GM12878 (cell line): ENCODE measurements around the gene BAHD1. TPM values are rescaled to one million over a fixed set of nuclear protein-coding genes. Genes with fewer than 3 reads are reported as not detected.

Source experiments
- ATAC-seq: fragments of 200-7000 bp; cut with Tn5 transposase; 3 replicates; pipeline ENCODE4 v1.9.1; 2020; ENCODE audit warnings: mild to moderate bottlenecking, moderate library complexity
- BruUV-seq: library from RNA; stranded (reverse); fragments of 400-500 nt; replicated peaks from 2 replicates; lab custom pipeline; 2021; lab: Mats Ljungman, UMichigan
- CTCF ChIA-PET: fragments of 300-600 bp; sonication (Branson Sonifier 250); formaldehyde crosslinking; extraction: SDS; loops from one replicate; lab custom pipeline; 2021; ENCODE audit warnings: inconsistent platforms; lab: Yijun Ruan, JAX
- POLR2A ChIA-PET: fragments of 350-600 bp; formaldehyde crosslinking; extraction: SDS; loops from one replicate; lab custom pipeline; 2021; ENCODE audit warnings: inconsistent platforms; lab: Charles Lee
- RAD21 ChIA-PET: fragments of 300-600 bp; sonication (Branson Sonifier 250); formaldehyde crosslinking; loops from one replicate; lab custom pipeline; 2023; ENCODE audit warnings: antibody characterized with exemption; ENCODE audit not compliant: unreplicated experiment; lab: Charles Lee
- SMC1A ChIA-PET: fragments of 300-600 bp; sonication (Branson Sonifier 250); formaldehyde crosslinking; loops from one replicate; lab custom pipeline; 2023; ENCODE audit not compliant: unreplicated experiment, uncharacterized antibody; lab: Charles Lee
- DNase-seq: peaks from one replicate; pipeline ENCODE4 v3.0.0-alpha.2; 2011; ENCODE audit warnings: low read depth, low spot score
- FAIRE-seq: peaks from 3 replicates; lab custom pipeline; 2011; peaks lifted over from hg19 to GRCh38; lab: Jason Lieb, UNC
- H2AFZ ChIP-seq: 2 replicates; pipeline ENCODE4 v1.6.0; 2011; ENCODE audit warnings: low read depth, low read length, control low read depth; ENCODE audit not compliant: control insufficient read depth
- H3K27ac ChIP-seq: 2 replicates; pipeline ENCODE4 v1.5.1; 2011; ENCODE audit warnings: control low read depth; ENCODE audit not compliant: control insufficient read depth, insufficient read depth
- H3K27me3 ChIP-seq, 2 experiments: replicated peaks in 1 of 2; 2 replicates each; pipeline versions ENCODE4 v1.6.0 to v1.6.1; 2011; ENCODE audit warnings: low read length in 1 of 2; ENCODE audit not compliant: control insufficient read depth in 2 of 2, insufficient read depth in 2 of 2
- H3K36me3 ChIP-seq, 2 experiments: 2 replicates each; pipeline ENCODE4 v1.5.1; 2011; ENCODE audit warnings: low read length in 1 of 2; ENCODE audit not compliant: control insufficient read depth in 2 of 2, insufficient read depth in 2 of 2
- H3K4me1 ChIP-seq: 2 replicates; pipeline ENCODE4 v1.6.1; 2011; ENCODE audit warnings: mild to moderate bottlenecking, low read length, moderate library complexity, mixed read lengths; ENCODE audit not compliant: control insufficient read depth, insufficient read depth
- H3K4me2 ChIP-seq: 2 replicates; pipeline ENCODE4 v1.6.0; 2011; ENCODE audit warnings: control low read depth; ENCODE audit not compliant: control insufficient read depth, insufficient read depth
- H3K4me3 ChIP-seq: fragments of 200-600 bp; sonication (generic); 2 replicates; pipeline ENCODE4 v1.5.1; 2016
- H3K79me2 ChIP-seq: 2 replicates; pipeline ENCODE4 v1.6.0; 2011; ENCODE audit warnings: low read length; ENCODE audit not compliant: control insufficient read depth, insufficient read depth
- H3K9ac ChIP-seq: 2 replicates; pipeline ENCODE4 v1.8.0; 2011; ENCODE audit warnings: low read length, control low read depth, mixed read lengths; ENCODE audit not compliant: control insufficient read depth, insufficient read depth
- H3K9me3 ChIP-seq: replicated peaks from 3 replicates; pipeline ENCODE4 v1.5.1; 2011; ENCODE audit warnings: mild to moderate bottlenecking, low read length; ENCODE audit not compliant: control insufficient read depth, insufficient read depth
- H4K20me1 ChIP-seq: 2 replicates; pipeline ENCODE4 v1.6.0; 2011; ENCODE audit not compliant: control insufficient read depth, insufficient read depth
- BHLHE40 ChIP-seq, 2 experiments: fragments of 450-650 bp in 1 of 2; IDR thresholded peaks; 2 replicates each; pipeline ENCODE4 v1.6.1; 2011 to 2017; ENCODE audit warnings: low read depth in 2 of 2, borderline replicate concordance in 1 of 2, improper control_type of control experiment in 1 of 2, low read length in 1 of 2, mild to moderate bottlenecking in 1 of 2
- BRCA1 ChIP-seq: IDR thresholded peaks from 2 replicates; pipeline ENCODE4 v1.6.1; 2011; ENCODE audit warnings: low read depth, low read length, improper control_type of control experiment
- CHD1 ChIP-seq: IDR thresholded peaks from 2 replicates; pipeline ENCODE4 v1.6.1; 2012; ENCODE audit warnings: low read depth, low read length, improper control_type of control experiment
- ETV6 ChIP-seq, 2 experiments: fragments of 450-650 bp in 1 of 2; IDR thresholded peaks in 1 of 2; conservative IDR thresholded peaks in 1 of 2; 2 replicates each; pipeline ENCODE4 v1.6.1; 2014; ENCODE audit warnings: antibody characterized with exemption in 1 of 2, borderline replicate concordance in 1 of 2, low read depth in 1 of 2, mild to moderate bottlenecking in 1 of 2, moderate library complexity in 1 of 2
- IRF5 ChIP-seq: fragments of 450-650 bp; IDR thresholded peaks from 2 replicates; pipeline ENCODE4 v1.6.1; 2017; ENCODE audit warnings: borderline replicate concordance
- LARP7 ChIP-seq: fragments of 450-650 bp; IDR thresholded peaks from 2 replicates; pipeline ENCODE4 v1.6.1; 2017; ENCODE audit warnings: mild to moderate bottlenecking
- MXI1 ChIP-seq: fragments of 150-350 bp; IDR thresholded peaks from 2 replicates; pipeline ENCODE4 v1.6.1; 2011; ENCODE audit warnings: low read depth, mild to moderate bottlenecking, inconsistent platforms, low read length, improper control_type of control experiment
- MYC ChIP-seq: IDR thresholded peaks from 2 replicates; pipeline ENCODE4 v1.6.1; 2011; ENCODE audit warnings: mild to moderate bottlenecking, low read length, moderate library complexity, inconsistent platforms; ENCODE audit not compliant: insufficient read depth, insufficient replicate concordance, insufficient read length, severe bottlenecking
- NRF1 ChIP-seq: conservative IDR thresholded peaks from 2 replicates; pipeline ENCODE4 v1.6.1; 2011; ENCODE audit warnings: mild to moderate bottlenecking, low read depth, low read length, improper control_type of control experiment
- PML ChIP-seq: IDR thresholded peaks from 2 replicates; pipeline ENCODE4 v1.6.1; 2012; ENCODE audit warnings: low read length, inconsistent platforms
- POLR2AphosphoS5 ChIP-seq: IDR thresholded peaks from 2 replicates; pipeline ENCODE4 v1.6.1; 2011; ENCODE audit warnings: mild to moderate bottlenecking, low read length, inconsistent platforms
- RELB ChIP-seq: fragments of 450-650 bp; IDR thresholded peaks from 2 replicates; pipeline ENCODE4 v1.6.1; 2017; ENCODE audit warnings: low read depth, mild to moderate bottlenecking, moderate library complexity
- SRF ChIP-seq, 2 experiments: IDR thresholded peaks; 2 replicates each; pipeline ENCODE4 v1.6.1; 2011; ENCODE audit warnings: low read depth in 2 of 2, low read length in 2 of 2, mild to moderate bottlenecking in 1 of 2, moderate library complexity in 1 of 2
- WGBS: methylation state at CpG from one replicate; pipeline ENCODE4 v1.1.6; 2016; ENCODE audit warnings: low lambda C conversion rate; ENCODE audit not compliant: insufficient replicate concordance, insufficient coverage; ENCODE audit errors: missing lambda C conversion rate; 5-methylcytosine and 5-hydroxymethylcytosine counted together
- in situ Hi-C: fragments of 300-500 bp; cut with MboI; formaldehyde crosslinking; loops from 9 replicates; pipeline ENCODE4 v1.14.3; 2018; ENCODE audit warnings: mixed read lengths
- intact Hi-C: fragments of 100-400 bp; cut with micrococcal nuclease; formaldehyde crosslinking; loops from one replicate; pipeline ENCODE4 v1.14.2; 2022; ENCODE audit not compliant: unreplicated experiment
- polyA plus RNA-seq, 11 experiments: library from polyadenylated mRNA; depleted of rRNA in 4 of 11; unstranded in 6 of 11; stranded (reverse) in 5 of 11; fragments of >200 nt; fragmentation: Nextera tagmentation in 4 of 11; fragmentation: Illumina TruSeq in 1 of 11; extraction: Ambion mirVana in 4 of 11; extraction: Trizol in 1 of 11; gene quantifications; 1 replicate in 1 of 11; 2 replicates in 10 of 11; pipeline versions ENCODE4 v1.2.1 to v1.2.3, GENCODE V29; 2011 to 2016; ENCODE audit warnings: inconsistent platforms in 2 of 11, missing spikeins in 2 of 11, low read depth in 1 of 11
- total RNA-seq, 4 experiments: library from RNA; depleted of rRNA in 3 of 4; stranded (reverse); fragments of >200 nt in 3 of 4; fragmentation: Illumina TruSeq in 1 of 4; extraction: Trizol in 1 of 4; gene quantifications; 2 replicates each; pipeline versions ENCODE4 v1.2.1 to v1.2.3, GENCODE V29; 2013 to 2021

The BAHD1 gene
- total and polyA plus RNA-seq, 10 of the 15 experiments (the other 5 are each of a cell fraction or from before 2014, with no cell fraction given), result 0.21 to 21.8 (median 5.8) TPM

GRCh38 chr15:40458495-40459371 is 18.0 kb downstream of the BAHD1 start:
- ATAC-seq, result no peak
- H3K79me2 ChIP-seq, result peaks cover 21% of the 10 kb centered on the region
- peaks cover 10 to 21% of the 10 kb centered on the region in 2 experiments; a peak in 3 of 4 replicates for H3K36me3 ChIP-seq

More at GRCh38 chr15:40458495-40459371, 18.0 kb downstream of the BAHD1 start:
- BruUV-seq, result no TSS peak
- ChIA-PET CTCF (no interaction called here), POLR2A (no interaction called here), SMC1A (no interaction called here)
- no peaks in the 10 kb centered on the region; the same call in 1 of the 2 replicates for H4K20me1 ChIP-seq
- no peaks in the 10 kb centered on the region for H3K9me3 ChIP-seq
- no peak overlapping the region for H3K4me3 ChIP-seq
- H2AFZ ChIP-seq, result no peak overlapping the region
- H3K4me1 ChIP-seq, result peaks cover 17% of the 10 kb centered on the region
- FAIRE-seq, result no peak
- intact Hi-C loops, result no loop called here
- H3K4me2 ChIP-seq, result no peak overlapping the region
- 94% methylated on average over 33 of the region's 37 CpGs for WGBS
- TF ChIP-seq NRF1 (no peak), MXI1 (no peak), SRF (IDR thresholded peaks at IDR 0.05; ENCODE audit: low read depth in 2 of 2, low read length in 2 of 2) (no peak), POLR2AphosphoS5 (no peak), CHD1 (no peak), BRCA1 (no peak), RELB (no peak), PML (no peak), BHLHE40 (IDR thresholded peaks at IDR 0.05; ENCODE audit: borderline replicate concordance in 1 of 2, low read depth in 2 of 2, low read length in 1 of 2) (no peak), LARP7 (no peak), IRF5 (no peak), MYC (no peak), ETV6 (conservative IDR thresholded peaks at IDR 0.05 in 1 of 2, IDR thresholded peaks at IDR 0.05 in 1 of 2; ENCODE audit: borderline replicate concordance in 1 of 2, low read depth in 1 of 2) (no peak)
- TF ChIP-seq, all 136 proteins: peak for 0
- Histone ChIP-seq H3K9ac (no peak overlapping the region), H3K27me3 (no peaks in the 10 kb centered on the region), H3K27ac (no peak overlapping the region)
- RAD21 ChIA-PET, result no interaction called here
- DNase-seq, result no peak
- in situ Hi-C loops, result no loop called here
